Fibroblast of skin of left biceps (primary cell): ENCODE data around the gene STIP1.
"Not testable (repeated sequence)": the region's sequence is repeated elsewhere in the genome, so short reads cannot be mapped to it uniquely, and the experiment has no call there.

Source experiments
- DNase-seq, 2 experiments: peaks; one replicate each; pipeline ENCODE4 v3.0.0-alpha.2; 2013; ENCODE audit warnings: low read depth in 2 of 2

The STIP1 gene

GRCh38 chr11:64157631-64158394 lies 28.2 kb upstream of the STIP1 start:
- no peak for DNase-seq

- DNase-seq = no peak
Measured at GRCh38 chr11:64161037-64161436, 24.9 kb upstream of the STIP1 start.

DNA sequence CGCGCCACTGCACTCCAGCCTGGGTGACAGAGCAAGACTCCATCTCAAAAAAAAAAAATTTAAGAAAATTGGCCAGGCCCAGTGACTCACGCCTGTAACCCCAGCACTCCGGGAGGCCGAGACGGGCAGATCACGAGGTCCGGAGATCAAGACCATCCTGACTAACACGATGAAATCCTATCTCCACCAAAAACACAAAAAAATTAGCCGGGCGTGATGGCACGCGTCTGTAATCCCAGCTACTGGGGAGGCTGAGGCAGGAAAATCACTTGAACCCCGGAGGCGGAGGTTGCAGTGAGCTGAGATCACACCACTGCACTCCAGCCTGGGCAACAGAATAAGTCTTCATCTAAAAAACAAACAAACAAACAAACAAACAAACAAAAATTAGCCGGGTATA lies 23.2 kb upstream of the STIP1 start:
- DNase-seq = not testable (repeated sequence)

- DNase-seq = no peak
Measured at GRCh38 chr11:64163951-64164350, 22.0 kb upstream of the STIP1 start.

- DNase-seq = no peak
Measured at GRCh38 chr11:64164392-64165312, 21.3 kb upstream of the STIP1 start.

DNA sequence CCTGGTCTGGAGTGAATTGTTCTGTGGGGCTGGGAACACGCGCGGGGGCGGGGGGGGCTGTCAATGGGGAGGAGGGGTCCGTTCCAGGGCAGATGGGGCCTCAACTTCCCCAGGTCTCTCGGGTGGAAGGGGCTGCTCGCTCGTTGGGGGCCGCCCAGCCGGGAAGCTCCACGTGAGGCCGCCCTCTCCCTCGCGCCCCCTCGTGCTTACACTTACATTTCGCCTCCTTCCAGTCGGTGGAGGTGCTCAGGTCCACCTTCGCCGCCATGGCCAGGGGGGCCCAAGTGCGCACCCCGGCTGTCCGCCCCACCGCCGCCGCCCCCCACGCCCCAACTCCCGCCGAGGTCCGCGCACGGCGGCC lies 20.5 kb upstream of the STIP1 start:
- DNase-seq = no peak

- peak; percentile 36 to 50 for DNase-seq
Measured at GRCh38 chr11:64165842-64166635, 19.9 kb upstream of the STIP1 start, which contains the start of gene MACROD1. TSS of gene MACROD1 (minus strand) at chr11:64166113. CDS start at chr11:64165994, 119 bp downstream.

DNA sequence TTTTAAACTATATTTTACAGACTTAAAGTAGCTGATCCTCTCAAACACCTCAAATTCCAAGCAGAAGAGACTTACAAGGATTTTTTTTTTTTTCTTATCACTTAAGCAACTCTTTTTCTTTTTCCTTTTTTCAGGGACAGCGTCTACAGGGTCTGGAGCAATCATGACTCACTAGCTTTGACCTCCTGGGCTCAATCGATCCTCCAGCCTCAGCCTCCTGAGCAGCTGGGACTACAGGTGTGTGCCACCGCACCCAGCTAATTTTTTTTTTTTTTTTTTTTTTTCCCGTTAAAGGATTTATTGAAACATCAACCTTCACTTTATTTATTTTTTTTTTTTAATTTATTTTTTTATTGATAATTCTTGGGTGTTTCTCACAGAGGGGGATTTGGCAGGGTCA lies 15.6 kb upstream of the STIP1 start:
- DNase-seq = no peak

DNA sequence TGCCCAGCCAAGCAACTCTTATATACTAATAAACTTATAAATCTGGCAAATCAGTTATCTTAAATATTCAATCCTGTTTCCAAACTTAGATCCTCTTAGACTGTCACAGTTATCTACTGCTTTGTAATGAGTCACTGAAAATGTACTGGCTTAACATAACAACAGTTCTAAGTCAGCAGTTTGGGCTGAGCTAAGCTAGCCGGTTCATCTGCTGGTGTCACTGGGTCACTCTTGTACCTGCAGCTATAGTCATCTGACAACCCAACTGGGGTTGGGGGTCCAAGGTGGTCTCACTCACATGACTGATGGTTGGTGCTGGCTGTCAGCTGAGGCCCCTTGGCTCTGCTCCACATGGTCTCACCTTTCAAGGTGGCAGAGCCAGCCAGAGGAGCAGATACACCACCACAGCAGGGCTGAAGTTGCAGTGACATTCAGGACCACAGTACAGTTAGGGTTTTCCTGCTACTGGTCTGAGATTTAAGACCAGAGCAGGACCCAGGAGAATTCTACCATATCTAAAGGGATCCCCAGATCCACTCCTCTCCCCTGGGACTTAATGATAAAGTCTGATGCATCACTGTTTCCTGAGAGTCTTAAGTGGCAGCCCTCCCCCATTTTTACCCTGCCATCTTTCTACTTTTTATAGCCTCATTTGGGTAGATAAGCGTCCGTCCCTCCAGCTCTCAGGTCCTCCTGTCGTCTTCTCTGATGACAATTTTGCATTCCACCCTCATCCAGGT lies 12.2 kb upstream of the STIP1 start:
- DNase-seq = no peak

DNA sequence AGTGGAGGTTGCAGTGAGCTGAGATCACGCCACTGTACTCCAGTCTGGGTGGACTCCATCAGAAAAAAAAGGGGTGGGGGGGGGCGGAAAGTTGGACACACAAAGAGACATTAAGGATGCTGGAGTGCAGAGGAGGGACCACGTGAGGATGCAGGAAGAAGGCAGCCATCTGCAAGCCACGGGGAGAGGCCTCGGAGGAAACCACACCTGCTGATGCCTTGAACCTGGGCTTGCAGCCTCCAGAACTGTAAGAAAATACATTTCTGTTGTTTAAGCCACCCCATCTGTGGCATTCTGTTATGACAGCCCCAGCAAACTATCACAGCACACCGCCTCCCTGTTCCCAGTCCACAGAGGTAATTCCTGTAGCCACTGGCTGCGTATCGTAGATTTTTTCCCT lies 9.2 kb upstream of the STIP1 start:
- no peak for DNase-seq

DNA sequence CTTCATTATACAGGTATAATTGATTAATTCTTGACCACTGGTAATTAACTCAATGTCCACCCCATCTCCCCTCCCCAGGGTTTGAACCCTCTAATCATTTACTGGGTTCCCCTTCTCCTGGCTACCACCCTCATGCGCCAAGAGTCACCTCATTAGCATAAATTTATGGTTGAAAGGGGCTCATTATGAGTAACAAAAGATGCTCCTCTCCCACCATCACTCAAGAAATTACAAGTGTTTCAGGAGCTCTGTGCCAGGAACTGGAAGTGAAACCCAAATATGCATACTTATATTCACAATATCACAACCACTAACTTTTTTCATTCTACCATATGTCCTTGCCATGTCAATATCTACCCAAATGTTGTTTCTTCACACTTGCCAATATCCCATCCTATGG lies 7.8 kb upstream of the STIP1 start:
- no peak for DNase-seq

DNA sequence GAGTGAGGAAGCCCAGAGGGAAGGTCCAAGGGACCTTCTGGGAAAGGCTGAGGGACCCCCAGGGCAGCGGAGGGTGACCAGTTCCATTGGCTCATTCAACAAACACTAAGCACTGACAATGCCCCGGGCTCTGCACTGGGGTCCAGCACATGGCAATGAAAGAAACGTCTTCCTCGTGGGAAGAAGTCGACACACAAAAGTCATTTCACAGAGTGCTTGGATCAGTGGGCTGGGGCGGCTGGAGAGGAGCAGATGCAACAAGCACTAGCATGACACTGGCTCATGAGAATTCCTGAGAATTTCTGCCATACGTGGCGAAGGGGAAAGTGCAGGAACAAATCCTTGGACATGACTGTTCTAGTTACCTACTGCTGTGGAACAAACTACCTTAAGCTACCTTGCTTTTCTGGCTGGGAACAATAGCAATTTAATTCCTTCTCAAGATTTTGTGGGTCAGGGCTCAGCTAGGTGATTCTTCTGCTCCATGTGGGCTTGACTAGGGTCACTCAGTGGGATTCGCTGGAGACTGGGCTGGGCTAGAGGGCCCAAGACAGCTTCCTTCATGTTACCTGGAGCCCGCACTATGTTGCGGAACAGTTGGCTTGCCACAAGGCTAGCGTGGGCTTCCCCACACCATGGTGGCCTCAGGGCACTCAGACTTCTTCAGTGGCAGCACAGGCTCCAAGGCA lies 6.9 kb upstream of the STIP1 start:
- no peak for DNase-seq

DNA sequence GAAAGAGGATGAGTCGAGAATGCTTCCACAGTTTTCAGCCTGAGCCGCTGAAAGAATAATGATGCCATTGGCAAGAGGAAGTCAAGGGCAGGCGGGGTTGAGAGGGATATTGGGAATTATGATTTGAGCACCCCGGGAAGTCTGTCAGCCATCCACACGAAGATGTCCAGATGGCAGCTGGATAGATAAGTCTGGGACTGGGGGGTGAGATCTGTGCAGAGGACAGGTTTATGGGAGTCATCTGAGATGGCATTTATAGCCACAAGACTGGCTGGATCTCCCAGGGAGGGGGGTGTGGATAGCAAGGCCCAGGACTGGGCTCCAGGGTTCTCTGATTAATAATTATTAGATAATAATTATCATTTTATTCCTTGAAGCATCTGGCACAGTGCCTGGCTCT lies 5.1 kb upstream of the STIP1 start:
- no peak for DNase-seq

- DNase-seq = peak; percentile 54 to 59
Measured at GRCh38 chr11:64181506-64182411, 4.2 kb upstream of the STIP1 start.

DNA sequence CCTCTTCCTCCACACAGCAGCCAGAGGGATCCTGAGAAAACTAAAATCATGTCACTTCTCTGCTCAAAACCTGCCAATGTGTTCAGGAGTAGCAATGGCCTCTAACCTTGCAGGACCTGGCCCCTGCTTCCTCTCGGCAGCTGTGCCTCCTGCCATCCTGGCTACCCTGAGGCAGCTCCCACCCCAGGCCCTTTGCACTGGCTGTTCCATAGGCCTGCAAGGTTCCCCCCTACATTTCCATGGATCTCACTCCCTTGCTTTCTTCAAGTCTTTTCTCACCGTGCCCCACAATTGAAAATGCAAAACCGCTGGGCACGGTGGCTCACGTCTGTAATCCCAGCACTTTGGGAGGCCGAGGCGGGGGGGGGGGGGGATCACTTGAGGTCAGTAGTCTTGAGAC lies 2.1 kb upstream of the STIP1 start:
- no peak for DNase-seq

GRCh38 chr11:64185175-64185692 lies 737 bp upstream of the STIP1 start:
- DNase-seq = no peak

GRCh38 chr11:64186492-64187165 lies 658 bp downstream of the STIP1 start:
- no peak for DNase-seq

DNA sequence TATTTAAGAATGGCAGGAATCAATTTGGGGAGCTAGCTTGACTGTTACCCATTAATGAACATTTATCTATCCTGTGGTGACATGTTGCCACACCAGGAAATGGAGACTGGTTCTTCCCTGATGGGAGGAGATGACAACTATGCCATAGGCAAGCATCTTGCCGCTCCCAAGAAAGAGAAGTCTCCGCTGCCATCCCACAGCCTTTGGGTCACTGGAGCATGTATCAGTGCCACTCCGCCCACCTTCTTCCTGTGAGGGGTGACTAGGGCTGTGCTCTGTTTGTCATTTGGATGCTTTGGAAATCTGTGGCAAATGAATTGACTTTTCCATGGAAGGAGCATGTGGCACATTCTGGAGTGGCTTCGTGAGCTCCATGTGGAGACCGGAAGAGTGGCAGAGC lies 6.5 kb downstream of the STIP1 start:
- DNase-seq = no peak

GRCh38 chr11:64196626-64197025 lies 10.7 kb downstream of the STIP1 start:
- DNase-seq = no peak
